SK-N-SH (cell line): Measurements from ENCODE around the gene FHL2. TPM values are rescaled to one million over a fixed set of nuclear protein-coding genes. Genes with fewer than 3 reads are reported as not detected.
A peak's percentile ranks its signal among the peaks of the same experiment; 100 is the strongest.

ENCODE experiments used
- CTCF ChIA-PET: fragments of 300-600, 350-600 bp; formaldehyde crosslinking; extraction: SDS; loops from one replicate; lab custom pipeline; 2021; lab: Yijun Ruan, JAX
- POLR2A ChIA-PET: fragments of 350-600 bp; sonication (Branson Sonifier 250); formaldehyde crosslinking; extraction: SDS; loops from one replicate; lab custom pipeline; 2020; ENCODE audit warnings: antibody characterized with exemption, inconsistent platforms; lab: Yijun Ruan, JAX
- DNase-seq: peaks from one replicate; pipeline ENCODE4 v3.0.0; 2012
- H2AFZ ChIP-seq: fragments of 200-600 bp; sonication (generic); 2 replicates; pipeline ENCODE4 v1.8.1; 2016; ENCODE audit warnings: antibody characterized with exemption, mild to moderate bottlenecking, low read depth
- H3F3A ChIP-seq: fragments of 200-600 bp; sonication (generic); replicated peaks from 2 replicates; pipeline ENCODE3; 2016; ENCODE audit warnings: antibody characterized with exemption, mild to moderate bottlenecking; ENCODE audit not compliant: insufficient read depth
- H3K27ac ChIP-seq, 2 experiments: fragments of 200-500 bp in 1 of 2; fragments of 200-600 bp in 1 of 2; sonication (Bioruptor generic) in 1 of 2; sonication (generic), shearing (Covaris generic) in 1 of 2; 2 replicates each; pipeline versions ENCODE4 v1.5.1 to v1.6.1; 2014 to 2016; ENCODE audit warnings: low read depth in 2 of 2, inconsistent platforms in 1 of 2, low read length in 1 of 2, mild to moderate bottlenecking in 1 of 2, mixed read lengths in 1 of 2
- H3K27me3 ChIP-seq: fragments of 200-600 bp; sonication (generic), shearing (Covaris generic); 2 replicates; pipeline ENCODE4 v1.6.1; 2016; ENCODE audit warnings: mixed run types; ENCODE audit not compliant: insufficient read depth
- H3K36me3 ChIP-seq, 2 experiments: fragments of 200-500 bp in 1 of 2; fragments of 200-600 bp in 1 of 2; sonication (Bioruptor generic) in 1 of 2; sonication (generic) in 1 of 2; replicated peaks in 1 of 2; 2 replicates each; pipeline versions ENCODE3 to v1.5.1; 2014 to 2016; ENCODE audit warnings: low read length in 1 of 2, mild to moderate bottlenecking in 1 of 2; ENCODE audit not compliant: insufficient read depth in 2 of 2, control insufficient read depth in 1 of 2
- H3K4me1 ChIP-seq, 2 experiments: fragments of 200-500 bp in 1 of 2; fragments of 200-600 bp in 1 of 2; sonication (Bioruptor generic) in 1 of 2; sonication (generic), shearing (Covaris generic) in 1 of 2; 2 replicates each; pipeline versions ENCODE4 v1.5.1 to v1.6.1; 2014 to 2016; ENCODE audit warnings: low read depth in 1 of 2, low read length in 1 of 2, mixed run types in 1 of 2; ENCODE audit not compliant: insufficient read depth in 2 of 2, control insufficient read depth in 1 of 2
- H3K4me2 ChIP-seq: fragments of 200-600 bp; sonication (generic), shearing (Covaris generic); 2 replicates; pipeline ENCODE4 v1.6.1; 2017; ENCODE audit warnings: mixed run types
- H3K4me3 ChIP-seq, 2 experiments: fragments of 200-500 bp in 1 of 2; fragments of 200-600 bp in 1 of 2; sonication (Bioruptor generic) in 1 of 2; sonication (generic), shearing (Covaris generic) in 1 of 2; 2 replicates each; pipeline versions ENCODE4 v1.5.1 to v1.8.1; 2014 to 2016; ENCODE audit warnings: low read depth in 2 of 2, inconsistent platforms in 1 of 2, low read length in 1 of 2, mild to moderate bottlenecking in 1 of 2, mixed read lengths in 1 of 2, moderate library complexity in 1 of 2
- H3K79me2 ChIP-seq: fragments of 200-600 bp; sonication (generic); 2 replicates; pipeline ENCODE4 v1.8.1; 2017; ENCODE audit warnings: mild to moderate bottlenecking; ENCODE audit not compliant: insufficient read depth
- H3K9ac ChIP-seq: fragments of 200-600 bp; sonication (generic); 2 replicates; pipeline ENCODE4 v1.6.1; 2017; ENCODE audit warnings: mixed run types
- H3K9me2 ChIP-seq: fragments of 200-600 bp; sonication (generic); 2 replicates; pipeline ENCODE4 v1.6.1; 2017; ENCODE audit warnings: mixed run types
- H3K9me3 ChIP-seq: fragments of 200-600 bp; sonication (generic); 2 replicates; pipeline ENCODE4 v1.6.1; 2017; ENCODE audit warnings: mixed run types, mild to moderate bottlenecking, moderate library complexity
- H4K20me1 ChIP-seq: fragments of 200-600 bp; sonication (generic); 2 replicates; pipeline ENCODE4 v1.6.1; 2017; ENCODE audit warnings: mild to moderate bottlenecking, mixed run types; ENCODE audit not compliant: insufficient read depth
- EP300 ChIP-seq, 2 experiments: IDR thresholded peaks; 2 replicates each; pipeline versions ENCODE4 v1.4.0 to v1.6.1; 2012; ENCODE audit warnings: borderline replicate concordance in 1 of 2, low read depth in 1 of 2, low read length in 1 of 2
- FOSL2 ChIP-seq: IDR thresholded peaks from 2 replicates; pipeline ENCODE4 v1.4.0; 2012; ENCODE audit warnings: low read depth, mild to moderate bottlenecking, moderate library complexity, borderline replicate concordance
- FOXJ3 ChIP-seq: sonication (generic); formaldehyde crosslinking; IDR thresholded peaks from 2 replicates; pipeline ENCODE4 v1.5.1; 2020; ENCODE audit warnings: mild to moderate bottlenecking, missing genetic modification reagents
- FOXM1 ChIP-seq: IDR thresholded peaks from 2 replicates; pipeline ENCODE4 v1.4.0; 2012; ENCODE audit warnings: low read depth, mild to moderate bottlenecking
- GABPA ChIP-seq: IDR thresholded peaks from 2 replicates; pipeline ENCODE4 v1.4.0; 2012; ENCODE audit warnings: low read depth, mild to moderate bottlenecking
- JUND ChIP-seq: IDR thresholded peaks from 2 replicates; pipeline ENCODE4 v1.4.0; 2012
- NFIC ChIP-seq: IDR thresholded peaks from 2 replicates; pipeline ENCODE4 v1.4.0; 2012; ENCODE audit warnings: borderline replicate concordance
- RAD21 ChIP-seq: IDR thresholded peaks from 2 replicates; pipeline ENCODE4 v1.6.1; 2012; ENCODE audit warnings: mild to moderate bottlenecking, low read length
- RCOR1 ChIP-seq: fragments of 150-350 bp; IDR thresholded peaks from 2 replicates; pipeline ENCODE4 v1.6.1; 2017; ENCODE audit warnings: antibody characterized with exemption, low read length
- RXRA ChIP-seq: IDR thresholded peaks from 2 replicates; pipeline ENCODE4 v1.4.0; 2012; ENCODE audit warnings: low read depth, mild to moderate bottlenecking, borderline replicate concordance
- SIN3A ChIP-seq: IDR thresholded peaks from 2 replicates; pipeline ENCODE4 v1.6.1; 2012; ENCODE audit warnings: low read depth, mild to moderate bottlenecking, low read length, moderate library complexity, borderline replicate concordance
- SMC3 ChIP-seq: IDR thresholded peaks from 2 replicates; pipeline ENCODE4 v1.6.1; 2012; ENCODE audit warnings: low read depth, low read length, improper control_type of control experiment
- TCF12 ChIP-seq: IDR thresholded peaks from 2 replicates; pipeline ENCODE4 v1.4.0; 2012
- TEAD4 ChIP-seq: IDR thresholded peaks from 2 replicates; pipeline ENCODE4 v1.4.0; 2012; ENCODE audit warnings: mild to moderate bottlenecking, borderline replicate concordance; ENCODE audit not compliant: insufficient read depth
- YY1 ChIP-seq: IDR thresholded peaks from 2 replicates; pipeline ENCODE4 v1.4.0; 2012; ENCODE audit warnings: low read depth, mild to moderate bottlenecking
- WGBS: methylation state at CpG from one replicate; pipeline ENCODE4 v1.1.6; 2017; ENCODE audit warnings: low lambda C conversion rate; 5-methylcytosine and 5-hydroxymethylcytosine counted together
- polyA plus RNA-seq, 3 experiments: library from polyadenylated mRNA; depleted of rRNA; stranded (reverse); fragments of >200 nt; gene quantifications; 2 replicates each; pipeline ENCODE4 v1.2.3, GENCODE V29; 2012
- TF ChIP-seq, protein P1 (sequence below): IDR thresholded peaks from 2 replicates; pipeline ENCODE4; 2012
- TF ChIP-seq, protein P2 (sequence below): IDR thresholded peaks from 2 replicates; pipeline ENCODE4 v1.4.0; 2012; ENCODE audit warnings: low read depth

Gene FHL2
- polyA plus RNA-seq, 1 of the 3 experiments (the other 2 are of a cell fraction) = 31.7 TPM

DNA sequence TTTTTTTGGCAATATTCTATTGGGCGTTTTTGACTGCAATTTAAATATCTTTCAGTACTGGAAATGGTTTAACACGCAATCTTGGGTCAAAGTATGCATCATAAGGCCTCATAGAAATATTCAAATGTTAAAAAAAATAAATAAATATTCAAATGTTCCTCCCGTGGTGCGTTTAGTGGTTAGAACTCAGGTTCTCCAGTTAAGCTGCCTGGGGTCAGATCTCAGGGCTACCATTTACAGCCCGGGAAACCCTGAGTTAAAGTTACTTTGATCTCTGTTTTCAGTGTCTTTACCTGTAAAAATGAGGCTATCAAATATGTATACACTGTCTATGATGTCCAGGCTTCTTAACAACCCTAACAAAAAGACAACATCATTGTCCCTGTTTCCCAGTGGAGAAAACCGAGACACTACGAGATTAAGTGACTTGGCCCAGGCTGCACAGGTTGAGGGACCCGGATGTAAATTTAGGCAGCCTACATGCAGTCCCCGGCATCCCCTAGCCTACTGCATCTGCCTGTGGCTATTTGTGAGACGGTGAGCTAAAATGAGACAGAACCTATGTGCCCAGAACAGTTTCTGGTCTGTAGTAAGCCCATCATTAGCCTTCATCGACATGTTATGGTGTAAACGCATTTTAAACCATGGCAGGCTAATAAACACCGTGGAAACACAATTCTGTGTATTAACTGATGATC lies 1.7 kb downstream of the FHL2 start:
- no peak for DNase-seq
- Histone ChIP-seq H3F3A (peaks cover 18% of the 10 kb centered on the region), H4K20me1 (peaks cover 17% of the 10 kb centered on the region; the same call in 1 of the 2 replicates), H3K27me3 (no peaks in the 10 kb centered on the region), H3K9ac (peak overlapping the region; percentile 99), H3K4me2 (peak overlapping the region; percentile 94), H2AFZ (no peak overlapping the region), H3K9me2 (no peaks in the 10 kb centered on the region), H3K9me3 (no peaks in the 10 kb centered on the region), H3K4me3 (peak overlapping the region; percentile 89 to 95; a peak in 3 of 4 replicates), H3K79me2 (peaks cover 62% of the 10 kb centered on the region), H3K36me3 (peaks cover 0 to 8% of the 10 kb centered on the region in 2 experiments), H3K4me1 (peaks cover 4 to 6% of the 10 kb centered on the region in 2 experiments; a peak in 3 of 4 replicates), H3K27ac (peak overlapping the region; percentile 4 to 87; a peak in 3 of 4 replicates)
- ChIA-PET POLR2A (no interaction called here), CTCF (interaction anchor here (0.8 to 3.8 kb wide), 5 partner anchors 9 to 121 kb away, joined by 4 to 21 read pairs (median 6); no protein-coding TSS in a partner anchor)
- WGBS = 60% methylated on average over 13 of the region's 13 CpGs
- 0 out of 2 replicates have a peak, but pooled peaks have one; percentile 3 for TF ChIP-seq NFIC
- TF ChIP-seq, protein P1, sequence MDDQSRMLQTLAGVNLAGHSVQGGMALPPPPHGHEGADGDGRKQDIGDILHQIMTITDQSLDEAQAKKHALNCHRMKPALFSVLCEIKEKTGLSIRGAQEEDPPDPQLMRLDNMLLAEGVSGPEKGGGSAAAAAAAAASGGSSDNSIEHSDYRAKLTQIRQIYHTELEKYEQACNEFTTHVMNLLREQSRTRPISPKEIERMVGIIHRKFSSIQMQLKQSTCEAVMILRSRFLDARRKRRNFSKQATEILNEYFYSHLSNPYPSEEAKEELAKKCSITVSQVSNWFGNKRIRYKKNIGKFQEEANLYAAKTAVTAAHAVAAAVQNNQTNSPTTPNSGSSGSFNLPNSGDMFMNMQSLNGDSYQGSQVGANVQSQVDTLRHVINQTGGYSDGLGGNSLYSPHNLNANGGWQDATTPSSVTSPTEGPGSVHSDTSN = no peak

DNA sequence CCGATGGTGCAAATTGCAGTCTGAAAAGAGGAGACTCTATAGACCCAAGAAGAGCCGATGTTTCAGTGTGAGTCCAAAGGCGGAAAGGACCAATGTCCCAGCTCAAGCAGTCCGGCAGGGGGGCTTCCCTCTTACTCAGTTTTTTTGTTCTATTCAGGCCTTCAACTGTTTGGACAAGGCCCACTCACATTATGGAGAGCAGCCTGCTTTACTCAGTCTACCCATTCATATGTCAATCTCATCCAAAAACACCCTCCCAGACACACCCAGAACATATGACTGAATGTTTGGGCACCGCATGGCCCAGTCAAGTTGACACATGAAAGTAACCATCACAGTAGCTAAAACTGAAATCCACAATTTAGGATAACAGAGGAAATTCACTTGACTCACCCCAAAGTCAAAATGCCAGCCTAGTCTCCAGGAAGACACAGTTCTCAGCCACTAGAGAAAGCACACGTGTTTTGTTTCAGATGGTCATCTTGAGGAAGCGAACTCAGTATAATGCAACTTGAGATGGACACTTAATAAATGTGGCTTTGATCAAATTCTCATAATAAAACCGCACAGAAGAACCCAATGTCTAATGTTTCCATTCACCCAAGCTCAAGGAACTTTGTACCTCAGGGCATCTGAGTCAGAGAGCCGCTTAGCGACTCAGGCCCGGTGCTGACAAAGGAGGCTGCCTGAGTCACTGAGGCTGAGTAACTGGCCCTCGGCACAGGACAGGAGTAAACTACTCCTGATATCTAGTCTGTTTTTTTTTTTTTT lies 2.4 kb downstream of the FHL2 start:
- H2AFZ ChIP-seq = no peak overlapping the region
- no peak for DNase-seq
- no peaks in the 10 kb centered on the region for H3K9me2 ChIP-seq
- CTCF ChIA-PET = interaction anchor here (1.1 to 2.7 kb wide), 4 partner anchors 27 to 125 kb away, joined by 4 to 7 read pairs (median 6); no protein-coding TSS in a partner anchor
- H3K4me3 ChIP-seq = peak overlapping the region in 1 of 2 experiments; percentile 44; a peak in 1 of 4 replicates
- no peaks in the 10 kb centered on the region for H3K27me3 ChIP-seq
- no peak for TF ChIP-seq SMC3
- peak; percentile 51 for TF ChIP-seq NFIC
- peak; percentile 72; the same call in 1 of the 2 replicates for TF ChIP-seq FOXM1
- peak; percentile 67 for TF ChIP-seq JUND
- peak; percentile 34; the same call in 1 of the 2 replicates for TF ChIP-seq SIN3A
- peak in 1 of 2 experiments; percentile 74; a peak in 1 of 4 replicates for TF ChIP-seq EP300 (IDR thresholded peaks at IDR 0.05; ENCODE audit: borderline replicate concordance in 1 of 2, low read depth in 1 of 2, low read length in 1 of 2)
- peak; percentile 83; the same call in 1 of the 2 replicates for TF ChIP-seq FOSL2
- TF ChIP-seq FOXJ3 = no peak
- no peak for TF ChIP-seq GABPA
- no peak for TF ChIP-seq RCOR1
- peak; percentile 51; the same call in 1 of the 2 replicates for TF ChIP-seq TEAD4
- peak; percentile 85; the same call in 1 of the 2 replicates for TF ChIP-seq RXRA
- no peak for TF ChIP-seq RAD21
- TF ChIP-seq, protein P1 = peak; percentile 66
- peak; percentile 91 for TF ChIP-seq TCF12
- TF ChIP-seq, protein P2, sequence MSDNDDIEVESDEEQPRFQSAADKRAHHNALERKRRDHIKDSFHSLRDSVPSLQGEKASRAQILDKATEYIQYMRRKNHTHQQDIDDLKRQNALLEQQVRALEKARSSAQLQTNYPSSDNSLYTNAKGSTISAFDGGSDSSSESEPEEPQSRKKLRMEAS = peak; percentile 72
- TF ChIP-seq YY1 = no peak
- TF ChIP-seq, all 33 proteins: peak for 11
- Histone ChIP-seq H3F3A (peaks cover 23% of the 10 kb centered on the region), H3K36me3 (peaks cover 0 to 8% of the 10 kb centered on the region in 2 experiments), H3K79me2 (peaks cover 69% of the 10 kb centered on the region), H3K9ac (peak overlapping the region; percentile 99; the same call in 1 of the 2 replicates), H3K9me3 (no peaks in the 10 kb centered on the region), H3K27ac (peak overlapping the region; percentile 4 to 87; a peak in 3 of 4 replicates), H3K4me1 (peaks cover 4 to 11% of the 10 kb centered on the region in 2 experiments), H4K20me1 (peaks cover 20% of the 10 kb centered on the region; the same call in 1 of the 2 replicates), H3K4me2 (peak overlapping the region; percentile 94)
- POLR2A ChIA-PET = no interaction called here
- WGBS = 38% methylated on average over 12 of the region's 12 CpGs
